Measurements from ENCODE around the gene MORC4.

Gene MORC4

DNA sequence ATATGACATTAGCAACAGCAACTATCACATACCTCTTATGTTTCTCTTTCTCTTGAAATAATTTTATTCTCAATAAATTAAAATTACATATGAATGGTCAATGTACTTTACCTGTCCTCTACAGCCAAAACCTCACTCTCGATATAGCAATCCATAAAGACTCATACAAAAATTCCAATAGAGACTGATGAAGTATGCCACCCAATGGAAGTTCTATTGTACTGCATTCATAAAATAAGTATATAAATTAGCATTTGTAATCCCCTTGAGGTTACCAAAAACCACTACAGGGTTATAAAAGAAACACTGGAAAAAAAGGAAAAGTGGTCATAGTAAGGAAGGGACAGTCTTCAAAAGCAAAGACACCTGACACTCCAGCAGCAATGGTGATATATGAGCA, 47.0 kb downstream of the MORC4 start:
- in situ Hi-C loops (cut with HindIII; ENCODE audit: low sequenced_read_pairs) = no loop called here

DNA sequence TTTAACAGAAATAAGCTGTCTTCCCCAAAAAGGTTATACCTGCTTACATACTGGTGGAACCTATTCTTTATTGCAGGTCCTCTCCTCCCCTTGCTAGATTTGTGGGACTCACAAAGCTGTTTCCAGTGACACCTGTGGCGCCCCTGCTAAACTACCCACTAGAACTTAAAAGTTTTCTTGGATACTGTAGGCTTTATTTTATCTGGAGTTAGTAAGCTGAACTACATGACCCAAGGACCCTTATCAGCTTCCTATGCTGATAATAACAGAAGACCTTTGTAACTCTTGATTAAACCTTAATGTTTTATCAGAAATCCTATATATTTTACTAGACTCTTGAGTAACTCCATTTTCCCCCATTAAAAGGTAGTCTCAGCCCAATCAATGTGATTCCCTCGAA, 47.5 kb downstream of the MORC4 start:
- in situ Hi-C loops (cut with HindIII; ENCODE audit: low sequenced_read_pairs) = no loop called here

GRCh38 chrX:106952089-106952488, 47.9 kb downstream of the MORC4 start:
- in situ Hi-C loops (cut with HindIII; ENCODE audit: low sequenced_read_pairs) = no loop called here

GRCh38 chrX:106951230-106951629, 48.8 kb downstream of the MORC4 start:
- in situ Hi-C loops (cut with HindIII; ENCODE audit: low sequenced_read_pairs) = no loop called here

DNA sequence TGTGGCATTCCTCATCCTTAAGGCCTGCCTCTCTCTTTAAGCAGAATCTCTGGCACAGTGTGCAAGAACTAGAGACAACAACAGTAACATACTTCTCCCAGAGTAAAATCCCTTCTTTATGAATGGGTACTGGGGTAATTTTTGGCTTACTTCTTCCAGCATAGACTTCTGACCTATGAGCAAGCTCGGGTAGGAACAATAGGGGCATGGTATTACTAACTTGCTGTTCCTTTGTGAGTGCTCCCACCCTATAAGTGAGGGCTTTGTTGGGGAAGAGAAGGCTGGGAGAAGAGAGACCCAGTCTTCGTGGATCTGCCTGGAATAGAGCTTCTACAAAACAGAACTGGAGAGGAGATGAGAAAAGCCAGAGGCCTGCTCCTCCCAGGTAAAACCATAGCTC, 49.6 kb downstream of the MORC4 start:
- in situ Hi-C loops (cut with HindIII; ENCODE audit: low sequenced_read_pairs) = no loop called here

DNA sequence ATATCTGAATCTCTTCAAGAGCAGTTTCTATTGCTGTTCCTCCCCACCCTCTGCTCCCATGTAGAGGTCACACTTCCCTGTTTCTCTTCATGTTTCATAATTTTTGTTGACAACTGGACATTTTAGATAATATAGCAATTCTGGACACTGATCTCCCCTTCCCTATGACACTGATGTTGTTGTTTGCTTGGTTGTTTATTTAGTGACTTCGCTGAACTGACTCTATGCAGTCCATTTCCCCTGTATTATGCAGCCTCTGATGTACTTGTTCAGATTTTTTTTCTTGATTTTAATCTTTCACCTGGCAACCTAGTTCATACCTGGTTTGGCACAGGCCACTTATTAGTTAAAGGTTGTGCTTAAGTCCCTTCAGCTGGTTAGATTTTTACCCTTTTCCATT, 50.6 kb downstream of the MORC4 start:
- in situ Hi-C loops (cut with HindIII; ENCODE audit: low sequenced_read_pairs) = no loop called here

- in situ Hi-C loops (cut with HindIII; ENCODE audit: low sequenced_read_pairs) = no loop called here
Measured at GRCh38 chrX:106948641-106949040, 51.4 kb downstream of the MORC4 start.

- in situ Hi-C loops (cut with HindIII; ENCODE audit: low sequenced_read_pairs) = no loop called here
Measured at GRCh38 chrX:106946464-106946863, 53.5 kb downstream of the MORC4 start.

GRCh38 chrX:106940068-106940467, 59.9 kb downstream of the MORC4 start:
- in situ Hi-C loops (cut with HindIII; ENCODE audit: low sequenced_read_pairs) = no loop called here

GRCh38 chrX:106939566-106939965, 60.4 kb downstream of the MORC4 start:
- in situ Hi-C loops (cut with HindIII; ENCODE audit: low sequenced_read_pairs) = no loop called here

- in situ Hi-C loops (cut with HindIII; ENCODE audit: low sequenced_read_pairs) = no loop called here
Measured at GRCh38 chrX:106936246-106936645, 63.8 kb downstream of the MORC4 start.

DNA sequence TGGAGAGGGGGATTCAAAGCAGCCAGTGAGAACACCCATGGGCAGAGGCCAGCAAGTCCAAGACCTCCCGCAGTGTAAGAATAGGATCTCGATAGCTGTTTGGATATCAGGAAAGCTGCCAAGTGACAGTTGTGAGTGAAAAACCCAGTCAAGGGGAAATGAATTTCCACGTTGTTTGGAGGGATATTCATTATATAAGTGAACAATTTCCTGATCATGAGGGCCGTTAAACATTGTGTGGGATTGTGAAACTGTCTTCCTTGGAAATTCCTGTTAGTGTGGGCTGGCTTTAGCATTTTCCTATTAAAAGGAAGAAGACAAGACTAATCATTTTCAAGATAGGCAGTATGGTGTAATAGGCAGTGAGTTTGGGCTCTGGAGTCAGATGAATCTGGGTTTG, 64.8 kb downstream of the MORC4 start:
- in situ Hi-C loops (cut with HindIII; ENCODE audit: low sequenced_read_pairs) = no loop called here

- in situ Hi-C loops (cut with HindIII; ENCODE audit: low sequenced_read_pairs) = no loop called here
Measured at GRCh38 chrX:106933538-106933961, 66.5 kb downstream of the MORC4 start.

GRCh38 chrX:106932960-106933537, 67.0 kb downstream of the MORC4 start:
- in situ Hi-C loops (cut with HindIII; ENCODE audit: low sequenced_read_pairs) = no loop called here

DNA sequence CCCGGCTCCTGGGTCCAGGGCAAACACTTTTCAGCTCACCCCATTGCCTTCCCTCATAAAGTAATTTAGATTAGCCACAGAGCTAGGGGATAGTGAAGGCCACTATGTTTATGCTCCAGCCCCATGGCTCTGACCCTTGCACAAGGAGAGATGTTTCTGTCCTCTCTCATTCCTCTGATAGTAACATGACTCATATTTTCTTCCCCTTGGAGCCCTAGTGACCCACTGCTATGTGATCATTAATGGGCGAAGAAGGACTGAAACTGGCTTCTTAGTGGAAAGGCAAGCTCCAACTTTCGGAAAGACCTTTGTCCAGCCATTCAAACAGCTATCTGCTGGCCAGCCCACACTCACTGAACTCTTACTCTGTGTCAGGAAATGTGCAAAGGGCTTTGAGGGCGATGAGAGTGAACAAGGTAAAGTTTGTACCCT, 67.5 kb downstream of the MORC4 start:
- in situ Hi-C loops (cut with HindIII; ENCODE audit: low sequenced_read_pairs) = no loop called here

DNA sequence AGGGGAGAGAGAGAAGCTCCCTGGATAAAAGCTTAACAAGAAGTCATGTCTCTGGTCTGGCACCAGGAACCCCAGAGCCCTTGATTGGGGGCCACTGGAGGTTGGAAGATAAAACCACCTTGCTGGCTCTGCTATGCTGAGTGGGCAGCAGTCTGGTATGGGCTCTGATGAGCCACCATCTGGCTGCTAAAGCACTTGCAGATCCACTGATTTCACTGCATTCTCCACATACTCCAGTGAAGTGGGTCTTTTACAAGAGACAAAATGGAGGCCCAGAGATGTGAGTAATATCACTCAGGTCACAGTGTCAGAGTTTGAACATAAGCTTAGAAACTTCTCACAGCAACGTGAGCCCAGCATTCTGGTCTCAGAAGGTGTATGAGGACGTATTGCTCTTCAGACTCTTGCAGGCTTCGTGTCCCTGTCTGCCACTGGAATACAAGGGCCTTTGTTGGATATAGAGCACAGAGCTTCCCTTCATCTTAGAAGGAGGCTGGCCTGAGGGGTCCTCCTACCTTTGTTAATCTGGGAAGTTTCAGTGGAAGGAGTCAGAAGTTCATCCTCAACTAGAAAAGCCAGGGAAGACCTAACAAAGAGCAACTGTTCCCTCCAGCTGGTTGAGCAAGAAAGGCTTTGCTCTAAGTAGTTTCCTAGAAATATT, 68.1 kb downstream of the MORC4 start:
- in situ Hi-C loops (cut with HindIII; ENCODE audit: low sequenced_read_pairs) = no loop called here

DNA sequence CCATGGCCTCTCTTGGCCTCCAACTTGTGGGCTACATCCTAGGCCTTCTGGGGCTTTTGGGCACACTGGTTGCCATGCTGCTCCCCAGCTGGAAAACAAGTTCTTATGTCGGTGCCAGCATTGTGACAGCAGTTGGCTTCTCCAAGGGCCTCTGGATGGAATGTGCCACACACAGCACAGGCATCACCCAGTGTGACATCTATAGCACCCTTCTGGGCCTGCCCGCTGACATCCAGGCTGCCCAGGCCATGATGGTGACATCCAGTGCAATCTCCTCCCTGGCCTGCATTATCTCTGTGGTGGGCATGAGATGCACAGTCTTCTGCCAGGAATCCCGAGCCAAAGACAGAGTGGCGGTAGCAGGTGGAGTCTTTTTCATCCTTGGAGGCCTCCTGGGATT, 71.8 kb downstream of the MORC4 start:
- in situ Hi-C loops (cut with HindIII; ENCODE audit: low sequenced_read_pairs) = no loop called here

DNA sequence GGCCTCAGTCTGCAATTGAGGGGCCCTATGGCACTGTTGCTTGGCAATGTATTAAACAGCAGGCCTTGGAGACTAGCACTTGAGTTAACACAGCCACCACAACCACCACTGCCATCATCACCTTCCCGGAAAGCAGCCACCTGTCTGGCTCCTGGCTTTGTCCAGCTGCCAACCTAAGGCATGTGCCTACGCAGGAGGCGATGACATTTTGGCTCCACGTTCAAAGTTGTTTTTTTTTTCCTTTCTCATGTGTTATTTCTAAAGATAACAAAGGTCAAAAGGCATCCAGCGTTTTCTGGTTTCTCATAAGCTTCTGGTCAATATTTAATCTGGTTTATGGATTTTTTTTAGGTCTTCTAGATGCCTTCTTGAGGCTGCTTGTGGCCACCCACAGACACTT, 72.3 kb downstream of the MORC4 start:
- in situ Hi-C loops (cut with HindIII; ENCODE audit: low sequenced_read_pairs) = no loop called here

DNA sequence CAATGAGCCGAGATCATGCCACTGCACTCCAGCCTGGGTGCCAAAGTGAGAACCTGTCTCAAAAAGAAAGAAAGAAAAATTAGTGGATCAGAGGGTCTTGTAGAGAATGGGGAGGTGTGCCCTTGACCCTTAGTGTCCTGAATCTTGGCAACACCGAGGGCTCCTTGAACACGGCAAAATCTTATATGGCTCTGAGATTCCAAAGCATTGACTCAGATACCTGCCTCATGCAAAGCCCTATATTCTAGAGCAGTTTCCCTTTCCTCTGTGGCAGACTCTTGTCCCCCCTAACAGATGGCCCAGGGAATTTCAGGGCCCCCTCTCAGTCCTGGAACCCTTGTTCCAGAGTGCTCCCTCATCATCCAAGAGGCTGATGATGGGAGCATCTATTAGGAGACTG, 73.0 kb downstream of the MORC4 start:
- in situ Hi-C loops (cut with HindIII; ENCODE audit: low sequenced_read_pairs) = no loop called here

DNA sequence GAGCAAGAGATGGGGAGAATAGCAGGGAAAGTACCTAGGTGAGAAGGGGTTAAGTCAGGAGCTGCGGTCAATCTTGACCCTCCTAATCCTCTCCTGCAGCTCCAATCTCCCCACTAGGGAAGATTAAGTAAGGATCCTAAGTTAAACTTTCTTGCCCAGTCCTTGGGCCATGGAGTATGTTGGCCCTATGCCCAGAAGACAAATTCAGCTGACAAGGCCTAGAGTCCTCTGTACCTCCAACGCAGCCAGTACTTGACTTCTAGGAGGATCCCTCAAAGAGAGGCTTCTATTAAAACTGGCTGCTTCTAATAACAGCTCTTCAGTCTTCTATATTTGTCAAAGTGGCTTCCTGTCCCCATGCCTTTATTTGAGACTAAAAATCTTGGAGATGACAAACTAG, 78.4 kb downstream of the MORC4 start:
- in situ Hi-C loops (cut with HindIII; ENCODE audit: low sequenced_read_pairs) = loop anchor here (5.0 kb wide), 1 partner anchor 49 kb away; no protein-coding TSS in a partner anchor

- in situ Hi-C loops (cut with HindIII; ENCODE audit: low sequenced_read_pairs) = loop anchor here (5.0 kb wide), 1 partner anchor 48 kb away; no protein-coding TSS in a partner anchor
Measured at GRCh38 chrX:106919932-106920452, 80.0 kb downstream of the MORC4 start, which contains the start of gene CLDN2. Gene CLDN2, plus strand, starts transcription at chrX:106920402. Its CDS starts 7,827 bp downstream, at chrX:106928229.

DNA sequence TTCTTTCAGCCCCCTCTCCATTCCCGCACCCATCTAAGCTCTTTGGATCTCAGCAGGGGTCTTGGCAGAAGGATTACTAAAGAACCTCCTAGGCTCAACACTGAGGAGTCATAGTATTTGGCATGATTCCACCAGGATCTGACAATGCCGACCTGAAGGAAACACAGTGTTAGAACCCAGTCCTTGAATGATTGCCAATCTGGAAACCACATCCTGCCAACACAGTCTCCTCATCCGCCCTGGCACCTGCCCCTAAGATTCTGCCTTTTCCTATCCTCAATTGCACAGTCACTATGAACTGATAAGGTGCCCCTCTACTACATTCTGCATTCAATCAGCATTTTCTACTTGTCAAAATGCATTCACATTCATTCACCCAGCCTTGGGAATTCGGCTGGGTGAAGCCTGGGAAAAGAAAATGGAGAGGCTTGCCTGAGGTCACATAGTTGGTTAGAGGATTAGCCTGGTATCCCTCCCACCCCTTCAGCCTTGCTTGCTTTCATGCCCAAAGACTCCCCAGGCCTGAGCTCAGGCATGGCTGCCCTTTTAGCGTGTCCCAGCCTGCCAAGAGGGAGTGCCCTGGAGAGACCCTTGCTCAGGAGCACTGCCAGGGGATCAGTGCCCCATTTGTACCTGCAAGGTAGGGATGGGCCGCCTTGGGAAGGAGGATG, 82.0 kb downstream of the MORC4 start:
- in situ Hi-C loops (cut with HindIII; ENCODE audit: low sequenced_read_pairs) = no loop called here

All from endothelial cell of hepatic sinusoid (primary cell).